HG03135 (cell line): ENCODE results near the gene NKX2-1.
"Not testable (repeated sequence)": the region's sequence is repeated elsewhere in the genome, so short reads cannot be mapped to it uniquely, and the experiment has no call there.

Experiments
- ATAC-seq: cut with Tn5 transposase; IDR thresholded peaks from one replicate; pipeline ENCODE4 v1.9.1; 2021; ENCODE audit warnings: mild to moderate bottlenecking, moderate library complexity; ENCODE audit not compliant: unreplicated experiment

NKX2-1 gene

GRCh38 chr14:36505892-36506731 lies 13.9 kb downstream of the NKX2-1 start:
- no peak for ATAC-seq

GRCh38 chr14:36505181-36505815 lies 14.7 kb downstream of the NKX2-1 start:
- ATAC-seq, result no peak

- no peak for ATAC-seq
Observed at GRCh38 chr14:36504771-36505175, 15.3 kb downstream of the NKX2-1 start.

- ATAC-seq, result no peak
Observed at GRCh38 chr14:36503771-36504741, 16.0 kb downstream of the NKX2-1 start.

- no peak for ATAC-seq
Observed at GRCh38 chr14:36502558-36503508, 17.2 kb downstream of the NKX2-1 start.

- ATAC-seq, result no peak
Observed at GRCh38 chr14:36498938-36499337, 21.1 kb downstream of the NKX2-1 start.

GRCh38 chr14:36496346-36496745 lies 23.7 kb downstream of the NKX2-1 start:
- ATAC-seq, result no peak

- no peak for ATAC-seq
Observed at GRCh38 chr14:36495666-36496065, 24.4 kb downstream of the NKX2-1 start.

- no peak for ATAC-seq
Observed at GRCh38 chr14:36493761-36494160, 26.3 kb downstream of the NKX2-1 start.

- no peak for ATAC-seq
Observed at GRCh38 chr14:36485773-36486172, 34.3 kb downstream of the NKX2-1 start.

GRCh38 chr14:36479344-36479743 lies 40.7 kb downstream of the NKX2-1 start:
- ATAC-seq, result no peak

- no peak for ATAC-seq
Observed at GRCh38 chr14:36478782-36479181, 41.2 kb downstream of the NKX2-1 start.

- no peak for ATAC-seq
Observed at GRCh38 chr14:36477266-36477665, 42.8 kb downstream of the NKX2-1 start.

- ATAC-seq, result not testable (repeated sequence)
Observed at GRCh38 chr14:36476061-36476460, 44.0 kb downstream of the NKX2-1 start.

- no peak for ATAC-seq
Observed at GRCh38 chr14:36474593-36474992, 45.4 kb downstream of the NKX2-1 start.

- ATAC-seq, result no peak
Observed at GRCh38 chr14:36471431-36471830, 48.6 kb downstream of the NKX2-1 start.

- no peak for ATAC-seq
Observed at GRCh38 chr14:36467332-36467731, 52.7 kb downstream of the NKX2-1 start.
